SK-N-SH (cell line): ENCODE results near the gene DAP. TPM values are rescaled to one million over a fixed set of nuclear protein-coding genes. Genes with fewer than 3 reads are reported as not detected.

ENCODE experiments used
- CTCF ChIA-PET: fragments of 300-600, 350-600 bp; formaldehyde crosslinking; extraction: SDS; loops from one replicate; lab custom pipeline; 2021; lab: Yijun Ruan, JAX
- POLR2A ChIA-PET: fragments of 350-600 bp; sonication (Branson Sonifier 250); formaldehyde crosslinking; extraction: SDS; loops from one replicate; lab custom pipeline; 2020; ENCODE audit warnings: antibody characterized with exemption, inconsistent platforms; lab: Yijun Ruan, JAX
- DNase-seq: peaks from one replicate; pipeline ENCODE4 v3.0.0; 2012
- H2AFZ ChIP-seq: fragments of 200-600 bp; sonication (generic); 2 replicates; pipeline ENCODE4 v1.8.1; 2016; ENCODE audit warnings: antibody characterized with exemption, mild to moderate bottlenecking, low read depth
- H3F3A ChIP-seq: fragments of 200-600 bp; sonication (generic); replicated peaks from 2 replicates; pipeline ENCODE3; 2016; ENCODE audit warnings: antibody characterized with exemption, mild to moderate bottlenecking; ENCODE audit not compliant: insufficient read depth
- H3K27ac ChIP-seq, 2 experiments: fragments of 200-500 bp in 1 of 2; fragments of 200-600 bp in 1 of 2; sonication (Bioruptor generic) in 1 of 2; sonication (generic), shearing (Covaris generic) in 1 of 2; 2 replicates each; pipeline versions ENCODE4 v1.5.1 to v1.6.1; 2014 to 2016; ENCODE audit warnings: low read depth in 2 of 2, inconsistent platforms in 1 of 2, low read length in 1 of 2, mild to moderate bottlenecking in 1 of 2, mixed read lengths in 1 of 2
- H3K27me3 ChIP-seq: fragments of 200-600 bp; sonication (generic), shearing (Covaris generic); 2 replicates; pipeline ENCODE4 v1.6.1; 2016; ENCODE audit warnings: mixed run types; ENCODE audit not compliant: insufficient read depth
- H3K36me3 ChIP-seq, 2 experiments: fragments of 200-500 bp in 1 of 2; fragments of 200-600 bp in 1 of 2; sonication (Bioruptor generic) in 1 of 2; sonication (generic) in 1 of 2; replicated peaks in 1 of 2; 2 replicates each; pipeline versions ENCODE3 to v1.5.1; 2014 to 2016; ENCODE audit warnings: low read length in 1 of 2, mild to moderate bottlenecking in 1 of 2; ENCODE audit not compliant: insufficient read depth in 2 of 2, control insufficient read depth in 1 of 2
- H3K4me1 ChIP-seq, 2 experiments: fragments of 200-500 bp in 1 of 2; fragments of 200-600 bp in 1 of 2; sonication (Bioruptor generic) in 1 of 2; sonication (generic), shearing (Covaris generic) in 1 of 2; 2 replicates each; pipeline versions ENCODE4 v1.5.1 to v1.6.1; 2014 to 2016; ENCODE audit warnings: low read depth in 1 of 2, low read length in 1 of 2, mixed run types in 1 of 2; ENCODE audit not compliant: insufficient read depth in 2 of 2, control insufficient read depth in 1 of 2
- H3K4me2 ChIP-seq: fragments of 200-600 bp; sonication (generic), shearing (Covaris generic); 2 replicates; pipeline ENCODE4 v1.6.1; 2017; ENCODE audit warnings: mixed run types
- H3K4me3 ChIP-seq, 2 experiments: fragments of 200-500 bp in 1 of 2; fragments of 200-600 bp in 1 of 2; sonication (Bioruptor generic) in 1 of 2; sonication (generic), shearing (Covaris generic) in 1 of 2; 2 replicates each; pipeline versions ENCODE4 v1.5.1 to v1.8.1; 2014 to 2016; ENCODE audit warnings: low read depth in 2 of 2, inconsistent platforms in 1 of 2, low read length in 1 of 2, mild to moderate bottlenecking in 1 of 2, mixed read lengths in 1 of 2, moderate library complexity in 1 of 2
- H3K79me2 ChIP-seq: fragments of 200-600 bp; sonication (generic); 2 replicates; pipeline ENCODE4 v1.8.1; 2017; ENCODE audit warnings: mild to moderate bottlenecking; ENCODE audit not compliant: insufficient read depth
- H3K9ac ChIP-seq: fragments of 200-600 bp; sonication (generic); 2 replicates; pipeline ENCODE4 v1.6.1; 2017; ENCODE audit warnings: mixed run types
- H3K9me2 ChIP-seq: fragments of 200-600 bp; sonication (generic); 2 replicates; pipeline ENCODE4 v1.6.1; 2017; ENCODE audit warnings: mixed run types
- H3K9me3 ChIP-seq: fragments of 200-600 bp; sonication (generic); 2 replicates; pipeline ENCODE4 v1.6.1; 2017; ENCODE audit warnings: mixed run types, mild to moderate bottlenecking, moderate library complexity
- H4K20me1 ChIP-seq: fragments of 200-600 bp; sonication (generic); 2 replicates; pipeline ENCODE4 v1.6.1; 2017; ENCODE audit warnings: mild to moderate bottlenecking, mixed run types; ENCODE audit not compliant: insufficient read depth
- CTCF ChIP-seq: fragments of 200-600 bp; sonication (generic); IDR thresholded peaks from 2 replicates; pipeline ENCODE4 v1.6.1; 2017; ENCODE audit warnings: antibody characterized with exemption, mild to moderate bottlenecking, moderate library complexity
- FOSL2 ChIP-seq: IDR thresholded peaks from 2 replicates; pipeline ENCODE4 v1.4.0; 2012; ENCODE audit warnings: low read depth, mild to moderate bottlenecking, moderate library complexity, borderline replicate concordance
- FOXJ3 ChIP-seq: sonication (generic); formaldehyde crosslinking; IDR thresholded peaks from 2 replicates; pipeline ENCODE4 v1.5.1; 2020; ENCODE audit warnings: mild to moderate bottlenecking, missing genetic modification reagents
- GABPA ChIP-seq: IDR thresholded peaks from 2 replicates; pipeline ENCODE4 v1.4.0; 2012; ENCODE audit warnings: low read depth, mild to moderate bottlenecking
- JUND ChIP-seq: IDR thresholded peaks from 2 replicates; pipeline ENCODE4 v1.4.0; 2012
- NRF1 ChIP-seq: IDR thresholded peaks from 2 replicates; pipeline ENCODE4 v1.6.1; 2012; ENCODE audit warnings: low read depth, mild to moderate bottlenecking, low read length
- PBX3 ChIP-seq: IDR thresholded peaks from 2 replicates; pipeline ENCODE4; 2012
- POLR2AphosphoS5 ChIP-seq: IDR thresholded peaks from 2 replicates; pipeline ENCODE4 v1.6.1; 2012; ENCODE audit warnings: low read depth, low read length
- RAD21 ChIP-seq: IDR thresholded peaks from 2 replicates; pipeline ENCODE4 v1.6.1; 2012; ENCODE audit warnings: mild to moderate bottlenecking, low read length
- RCOR1 ChIP-seq: fragments of 150-350 bp; IDR thresholded peaks from 2 replicates; pipeline ENCODE4 v1.6.1; 2017; ENCODE audit warnings: antibody characterized with exemption, low read length
- REST ChIP-seq: IDR thresholded peaks from 2 replicates; pipeline ENCODE4 v1.6.1; 2012; ENCODE audit warnings: mild to moderate bottlenecking, low read depth, low read length, moderate library complexity
- TEAD4 ChIP-seq: IDR thresholded peaks from 2 replicates; pipeline ENCODE4 v1.4.0; 2012; ENCODE audit warnings: mild to moderate bottlenecking, borderline replicate concordance; ENCODE audit not compliant: insufficient read depth
- USF1 ChIP-seq: IDR thresholded peaks from 2 replicates; pipeline ENCODE4 v1.4.0; 2012; ENCODE audit warnings: low read depth, borderline replicate concordance
- YY1 ChIP-seq: IDR thresholded peaks from 2 replicates; pipeline ENCODE4 v1.4.0; 2012; ENCODE audit warnings: low read depth, mild to moderate bottlenecking
- WGBS: methylation state at CpG from one replicate; pipeline ENCODE4 v1.1.6; 2017; ENCODE audit warnings: low lambda C conversion rate; 5-methylcytosine and 5-hydroxymethylcytosine counted together
- polyA plus RNA-seq, 3 experiments: library from polyadenylated mRNA; depleted of rRNA; stranded (reverse); fragments of >200 nt; gene quantifications; 2 replicates each; pipeline ENCODE4 v1.2.3, GENCODE V29; 2012

Gene DAP
- polyA plus RNA-seq, 1 of the 3 experiments (the other 2 are of a cell fraction): 78.2 TPM

GRCh38 chr5:10660135-10660534, 100.9 kb downstream of the DAP start:
- H3K9me3 ChIP-seq: no peaks in the 10 kb centered on the region
- POLR2A ChIA-PET: no interaction called here
- CTCF ChIA-PET: interaction anchor here (1.1 to 1.2 kb wide), 2 partner anchors 15 to 208 kb away, joined by 3 to 4 read pairs; no protein-coding TSS in a partner anchor
- H3K4me1 ChIP-seq: peaks cover 7 to 41% of the 10 kb centered on the region in 2 experiments; a peak in 3 of 4 replicates
- no peak overlapping the region for H3K27ac ChIP-seq
- no peak overlapping the region for H2AFZ ChIP-seq
- no peak overlapping the region for H3K4me2 ChIP-seq
- no peaks in the 10 kb centered on the region for H4K20me1 ChIP-seq
- no peak for DNase-seq
- 94% methylated on average over 3 of the region's 3 CpGs for WGBS
- peaks cover 6% of the 10 kb centered on the region for H3F3A ChIP-seq
- H3K79me2 ChIP-seq: no peaks in the 10 kb centered on the region
- no peak overlapping the region for H3K9ac ChIP-seq
- TF ChIP-seq FOSL2 (no peak), TEAD4 (no peak), RAD21 (no peak), REST (no peak), YY1 (no peak), JUND (no peak), POLR2AphosphoS5 (no peak), FOXJ3 (CRISPR knock-in tag) (no peak), GABPA (no peak), RCOR1 (no peak), NRF1 (no peak), USF1 (no peak), PBX3 (no peak), CTCF (no peak)
- peaks cover 0 to 5% of the 10 kb centered on the region in 2 experiments for H3K36me3 ChIP-seq
- H3K27me3 ChIP-seq: no peaks in the 10 kb centered on the region
- H3K4me3 ChIP-seq: no peak overlapping the region
- H3K9me2 ChIP-seq: no peaks in the 10 kb centered on the region
